HCT116 (cell line): ENCODE data around the gene EWSR1. TPM values are rescaled to one million over a fixed set of nuclear protein-coding genes. Genes with fewer than 3 reads are reported as not detected.

Experiments used
- ATAC-seq: fragments of 200-7000 bp; cut with Tn5 transposase; 2 replicates; pipeline ENCODE4 v1.9.1; 2020; ENCODE audit warnings: mild to moderate bottlenecking, moderate library complexity
- BruUV-seq: library from RNA; stranded (reverse); fragments of 400-500 nt; replicated peaks from 2 replicates; lab custom pipeline; 2021; lab: Mats Ljungman, UMichigan
- CTCF ChIA-PET: fragments of 300-600 bp; sonication (Branson Sonifier 250); formaldehyde crosslinking; loops from one replicate; lab custom pipeline; 2021; ENCODE audit warnings: antibody characterized with exemption; lab: Charles Lee
- POLR2A ChIA-PET: fragments of 300-600, 350-600 bp; sonication (Branson Sonifier 250); formaldehyde crosslinking; loops from one replicate; lab custom pipeline; 2021; ENCODE audit warnings: antibody characterized with exemption; lab: Charles Lee
- RAD21 ChIA-PET, 2 experiments: fragments of 300-600 bp; sonication (Branson Sonifier 250); formaldehyde crosslinking; loops; one replicate each; lab custom pipeline; 2023; ENCODE audit warnings: low total read pairs in 2 of 2; ENCODE audit not compliant: uncharacterized antibody in 2 of 2, unreplicated experiment in 2 of 2, low non-redundant PET in 1 of 2; lab: Charles Lee
- DNase-seq: peaks from one replicate; pipeline ENCODE4 v3.0.0-alpha.2; 2010; ENCODE audit warnings: low read depth, low spot score
- H2AFZ ChIP-seq: fragments of 200-600 bp; shearing (Covaris generic), sonication (generic); 2 replicates; pipeline ENCODE4 v1.6.1; 2017; ENCODE audit warnings: low read depth, mixed run types, mixed read lengths, antibody characterized with exemption, low read length; ENCODE audit not compliant: poor library complexity, severe bottlenecking
- H3K27ac ChIP-seq: 2 replicates; pipeline ENCODE4 v1.5.1; 2012; ENCODE audit warnings: low read depth, low read length
- H3K27me3 ChIP-seq: fragments of 200-600 bp; sonication (generic); 2 replicates; pipeline ENCODE4 v1.6.1; 2016; ENCODE audit warnings: mixed run types, low read length, mixed read lengths; ENCODE audit not compliant: insufficient read depth
- H3K36me3 ChIP-seq, 2 experiments: fragments of 200-500 bp in 1 of 2; fragments of 200-600 bp in 1 of 2; sonication (Bioruptor generic) in 1 of 2; sonication (generic) in 1 of 2; 2 replicates each; pipeline versions ENCODE4 v1.5.1 to v1.6.1; 2014 to 2016; ENCODE audit warnings: low read length in 2 of 2, inconsistent platforms in 1 of 2, mixed read lengths in 1 of 2, mixed run types in 1 of 2; ENCODE audit not compliant: insufficient read depth in 2 of 2, control insufficient read depth in 1 of 2
- H3K4me1 ChIP-seq, 2 experiments: fragments of 200-600 bp in 1 of 2; sonication (generic) in 1 of 2; 2 replicates each; pipeline versions ENCODE4 v1.5.1 to v1.6.1; 2012 to 2017; ENCODE audit warnings: low read length in 2 of 2, inconsistent platforms in 1 of 2, mild to moderate bottlenecking in 1 of 2, mixed read lengths in 1 of 2, mixed run types in 1 of 2, moderate library complexity in 1 of 2; ENCODE audit not compliant: insufficient read depth in 2 of 2, control insufficient read depth in 1 of 2
- H3K4me2 ChIP-seq: fragments of 200-600 bp; sonication (generic); 2 replicates; pipeline ENCODE4 v1.6.1; 2017; ENCODE audit warnings: mixed run types, low read length, mixed read lengths
- H3K4me3 ChIP-seq, 2 experiments: fragments of 200-600 bp in 1 of 2; sonication (generic) in 1 of 2; replicated peaks in 1 of 2; 2 replicates each; pipeline ENCODE4 v1.5.1; 2011 to 2016; ENCODE audit warnings: low read length in 2 of 2, control low read depth in 1 of 2, low read depth in 1 of 2, mild to moderate bottlenecking in 1 of 2, mixed read lengths in 1 of 2, mixed run types in 1 of 2
- H3K79me2 ChIP-seq: fragments of 200-600 bp; sonication (generic); 2 replicates; pipeline ENCODE4 v1.6.1; 2017; ENCODE audit warnings: mild to moderate bottlenecking, mixed run types, low read length, moderate library complexity, mixed read lengths; ENCODE audit not compliant: insufficient read depth
- H3K9ac ChIP-seq: fragments of 200-600 bp; sonication (generic); 2 replicates; pipeline ENCODE4 v1.6.1; 2016; ENCODE audit warnings: low read length, mixed read lengths
- H3K9me2 ChIP-seq: fragments of 200-600 bp; sonication (generic), shearing (Covaris generic); 2 replicates; pipeline ENCODE4 v1.6.1; 2017; ENCODE audit warnings: mixed run types, mild to moderate bottlenecking, moderate library complexity; ENCODE audit not compliant: insufficient read depth
- H3K9me3 ChIP-seq, 2 experiments: fragments of 200-500 bp in 1 of 2; fragments of 200-600 bp in 1 of 2; sonication (Bioruptor generic) in 1 of 2; sonication (generic) in 1 of 2; 2 replicates each; pipeline ENCODE4 v1.6.1; 2014 to 2017; ENCODE audit warnings: low read length in 2 of 2, mixed read lengths in 2 of 2, inconsistent platforms in 1 of 2, low read depth in 1 of 2, mild to moderate bottlenecking in 1 of 2, mixed run types in 1 of 2, moderate library complexity in 1 of 2; ENCODE audit not compliant: control insufficient read depth in 1 of 2, insufficient read depth in 1 of 2
- H4K20me1 ChIP-seq: fragments of 200-600 bp; sonication (generic), shearing (Covaris generic); 2 replicates; pipeline ENCODE4 v1.6.1; 2017; ENCODE audit warnings: mixed run types, mild to moderate bottlenecking, moderate library complexity; ENCODE audit not compliant: insufficient read depth
- CEBPB ChIP-seq: IDR thresholded peaks from 2 replicates; pipeline ENCODE4 v1.6.1; 2012; ENCODE audit warnings: low read depth
- ELF1 ChIP-seq: IDR thresholded peaks from 2 replicates; pipeline ENCODE4 v1.6.1; 2012; ENCODE audit warnings: low read depth, borderline replicate concordance
- REST ChIP-seq: IDR thresholded peaks from 2 replicates; pipeline ENCODE4 v1.6.1; 2012; ENCODE audit warnings: low read depth
- SIN3A ChIP-seq: IDR thresholded peaks from 2 replicates; pipeline ENCODE4 v1.6.1; 2012; ENCODE audit warnings: low read depth
- YY1 ChIP-seq: IDR thresholded peaks from 2 replicates; pipeline ENCODE4 v1.6.1; 2011; ENCODE audit warnings: low read length, low read depth, moderate library complexity, mild to moderate bottlenecking; ENCODE audit not compliant: insufficient replicate concordance; ENCODE audit errors: extremely low read depth
- ZBTB33 ChIP-seq: IDR thresholded peaks from 2 replicates; pipeline ENCODE4 v1.6.1; 2011; ENCODE audit warnings: mild to moderate bottlenecking, low read length, moderate library complexity; ENCODE audit not compliant: insufficient replicate concordance; ENCODE audit errors: extremely low read depth
- ZFX ChIP-seq: fragments of 450-650 bp; IDR thresholded peaks from 2 replicates; pipeline ENCODE4 v1.6.1; 2017
- intact Hi-C: fragments of 100-400 bp; cut with micrococcal nuclease; formaldehyde crosslinking; loops from 2 replicates; pipeline ENCODE4 v1.10.0; 2022
- total RNA-seq: library from RNA; stranded (reverse); gene quantifications from one replicate; pipeline ENCODE4 v1.2.1, GENCODE V29; 2021; ENCODE audit not compliant: unreplicated experiment

Gene EWSR1
- total RNA-seq, 1 experiment from 2014 or later: 335 TPM

GRCh38 chr22:29265305-29265704, 2.8 kb upstream of the EWSR1 start (continued):
- no peak for TF ChIP-seq YY1
- no peak for TF ChIP-seq REST

- Histone ChIP-seq H3K4me1 (peaks cover 15 to 31% of the 10 kb centered on the region in 2 experiments), H3K9ac (peak overlapping the region; percentile 99; the same call in 1 of the 2 replicates), H3K36me3 (peaks cover 18 to 43% of the 10 kb centered on the region in 2 experiments), H3K4me3 (peak overlapping the region; percentile 58 to 91), H4K20me1 (peaks cover 21% of the 10 kb centered on the region; the same call in 1 of the 2 replicates), H3K27ac (no peak overlapping the region), H3K4me2 (peak overlapping the region; percentile 100), H3K27me3 (no peaks in the 10 kb centered on the region), H2AFZ (no peak overlapping the region), H3K9me3 (no peaks in the 10 kb centered on the region), H3K9me2 (no peaks in the 10 kb centered on the region), H3K79me2 (peaks cover 58% of the 10 kb centered on the region)
- ChIA-PET POLR2A (no interaction called here), RAD21 (no interaction called here), CTCF (no interaction called here)
- no peak for DNase-seq
- BruUV-seq: no TSS peak
- intact Hi-C loops: no loop called here
- no peak for TF ChIP-seq ZFX
- no peak for TF ChIP-seq ELF1
- no peak for TF ChIP-seq CEBPB
- TF ChIP-seq ZBTB33: no peak
- TF ChIP-seq SIN3A: no peak
- TF ChIP-seq, all 23 proteins: peak for 0
- no peak for ATAC-seq
These were observed 2.1 kb upstream of the EWSR1 start for GRCh38 chr22:29265929-29266328.
